Stimulated activated CD4-positive, alpha-beta T cell treated with anti-CD3 and anti-CD28 coated beads, Interleukin-12 subunit alpha, Interleukin-12 subunit beta, amount 100 ng/mL, for 48 hours (primary cell): ENCODE measurements around the gene MDGA2.

ENCODE experiments used
- DNase-seq, 3 donors: peaks; one replicate each; pipeline ENCODE4 v3.0.0-alpha.2; 2020; ENCODE audit warnings: low read depth in 2 of 3, low spot score in 1 of 3

MDGA2 gene

DNA sequence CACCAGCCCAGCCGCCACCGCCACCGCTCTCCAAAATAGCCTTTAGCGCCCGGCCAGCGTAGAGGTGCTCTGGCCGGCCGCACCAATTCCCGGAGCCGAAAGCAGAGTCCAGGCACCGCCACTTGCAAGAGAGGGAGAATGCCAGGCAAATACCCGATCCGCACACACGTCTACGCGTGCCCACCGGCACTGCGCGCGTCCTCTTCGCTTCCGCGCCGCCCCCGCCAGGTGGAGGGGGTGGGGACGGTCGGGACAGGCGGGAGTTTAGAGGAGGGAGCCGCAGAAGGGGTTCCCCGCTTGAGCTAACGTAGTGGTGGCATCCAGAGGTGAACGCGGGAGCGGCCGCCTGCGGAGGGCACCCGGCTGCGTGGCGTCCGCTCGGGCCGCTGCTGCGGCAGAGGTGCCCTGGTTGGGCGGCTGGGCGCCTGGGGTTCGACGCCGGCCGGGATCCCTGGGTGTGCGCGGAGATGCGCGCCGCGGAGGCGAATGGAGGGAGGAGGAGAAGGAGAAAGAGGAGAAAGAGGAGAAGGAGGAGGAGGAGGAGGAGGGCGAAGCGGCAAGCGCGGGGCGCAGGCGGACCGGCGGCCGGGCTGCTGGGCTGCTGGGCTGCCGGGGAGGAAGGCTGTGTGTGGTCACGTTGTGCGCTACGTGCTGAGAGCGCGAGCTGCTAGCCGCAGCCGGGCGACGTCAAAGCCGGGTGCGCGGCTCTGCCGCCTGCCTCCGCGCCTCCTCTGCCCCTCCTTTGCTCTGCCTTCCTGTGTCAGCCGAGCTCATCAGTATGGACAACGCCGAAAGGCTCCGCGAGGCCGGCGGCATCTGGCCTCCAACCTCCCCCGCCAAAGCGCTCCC, at the start of gene MDGA2:
MDGA2 (minus strand) TSS at position 140 of the 849 bp plus-strand sequence.
- no peak for DNase-seq

DNA sequence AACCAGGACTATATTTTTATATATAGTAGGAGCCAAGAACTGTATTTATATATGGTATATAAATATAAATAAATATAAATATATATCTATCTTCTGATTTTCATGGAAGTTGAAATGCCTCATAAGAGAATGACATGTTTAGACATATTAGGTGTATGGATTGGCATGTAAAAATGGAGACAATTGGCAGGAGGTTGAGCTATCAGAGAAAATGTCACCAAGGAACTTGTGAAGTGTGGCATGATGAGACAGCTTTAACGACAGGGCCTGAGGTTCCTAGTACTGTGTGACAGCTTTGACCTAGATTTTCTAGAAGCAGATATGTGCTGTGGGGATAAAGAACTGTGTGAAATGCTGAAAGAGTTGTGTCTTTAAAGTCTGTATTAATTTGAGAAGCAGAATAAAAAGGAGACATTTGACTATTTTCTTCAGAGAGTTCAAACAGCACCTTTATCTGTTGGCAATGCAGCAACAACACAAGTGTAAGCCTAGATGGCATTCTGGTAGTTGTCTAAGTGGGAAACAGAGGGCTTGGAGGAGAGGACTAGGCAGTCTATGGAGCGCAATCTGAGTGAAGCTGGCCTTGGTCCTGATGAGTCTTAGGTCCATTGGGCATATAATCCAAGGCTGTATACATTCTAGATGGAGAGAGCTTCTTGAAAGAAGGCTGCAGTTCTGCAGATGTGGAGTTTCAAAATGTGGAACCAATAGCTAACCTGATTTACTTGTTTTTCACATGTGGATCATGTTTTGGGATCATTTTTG, 47.7 kb upstream of the MDGA2 start:
- DNase-seq = no peak

DNA sequence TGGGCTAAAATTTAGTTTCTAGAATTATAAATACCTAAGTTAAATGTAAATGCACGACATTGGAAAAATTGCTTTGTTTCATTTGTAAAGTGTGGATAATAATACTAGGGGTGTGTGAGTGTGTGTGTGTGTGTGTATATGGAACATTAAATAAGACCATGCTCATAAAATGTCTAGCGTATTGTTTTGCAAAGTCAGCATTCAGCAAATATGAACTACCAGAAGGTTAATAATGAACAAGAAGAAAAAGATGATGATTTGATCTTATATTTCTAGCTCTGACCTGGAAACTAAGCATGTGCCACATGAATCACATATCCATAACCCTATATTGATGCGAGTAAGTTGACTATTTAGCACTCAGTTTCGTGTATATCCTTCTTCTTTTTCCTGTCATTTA, 44.9 kb upstream of the MDGA2 start:
- no peak for DNase-seq

GRCh38 chr14:47715330-47715729, 39.9 kb upstream of the MDGA2 start:
- DNase-seq = no peak

DNA sequence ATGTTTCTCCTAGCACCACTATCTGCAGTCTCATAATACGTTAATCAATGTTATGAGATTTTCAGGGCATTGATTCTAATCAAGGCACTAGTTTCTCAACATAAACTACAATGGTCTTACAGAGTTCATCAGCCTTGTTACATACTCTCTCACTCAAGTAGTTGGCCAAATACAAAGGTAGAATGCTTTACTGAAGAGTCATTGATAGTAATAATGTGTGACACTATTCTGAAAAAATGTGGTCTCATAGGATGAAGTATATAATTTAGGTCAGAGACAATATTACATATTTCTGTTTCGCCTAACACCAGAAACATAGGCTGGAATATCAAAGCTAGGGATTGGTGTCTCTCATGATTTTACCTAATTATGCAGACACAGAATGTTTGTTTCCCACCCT, 35.2 kb upstream of the MDGA2 start:
- DNase-seq = no peak

GRCh38 chr14:47705683-47706082, 30.3 kb upstream of the MDGA2 start:
- no peak for DNase-seq

GRCh38 chr14:47691829-47692228, 16.4 kb upstream of the MDGA2 start:
- no peak for DNase-seq

DNA sequence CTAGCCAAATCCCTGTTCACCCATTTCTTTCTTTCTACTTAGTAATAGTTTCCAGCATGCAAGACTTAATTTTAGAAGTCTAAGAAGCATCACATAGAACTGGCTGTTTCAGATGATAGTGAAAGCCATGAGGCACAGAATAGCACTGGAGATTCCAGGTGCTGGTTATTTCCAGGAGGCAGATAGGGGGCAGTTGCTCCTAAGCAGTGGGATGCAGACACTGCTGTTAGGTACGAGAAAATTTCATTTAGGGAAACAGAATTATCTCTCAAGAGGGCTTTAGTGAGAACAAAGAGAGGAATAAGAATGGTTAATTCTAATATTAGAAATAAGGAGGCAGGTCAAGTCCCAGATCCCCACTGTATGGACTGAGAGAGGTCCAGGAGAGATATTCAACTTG, 3.6 kb upstream of the MDGA2 start:
- DNase-seq = no peak

GRCh38 chr14:47678157-47678556, 2.8 kb upstream of the MDGA2 start:
- DNase-seq = no peak

DNA sequence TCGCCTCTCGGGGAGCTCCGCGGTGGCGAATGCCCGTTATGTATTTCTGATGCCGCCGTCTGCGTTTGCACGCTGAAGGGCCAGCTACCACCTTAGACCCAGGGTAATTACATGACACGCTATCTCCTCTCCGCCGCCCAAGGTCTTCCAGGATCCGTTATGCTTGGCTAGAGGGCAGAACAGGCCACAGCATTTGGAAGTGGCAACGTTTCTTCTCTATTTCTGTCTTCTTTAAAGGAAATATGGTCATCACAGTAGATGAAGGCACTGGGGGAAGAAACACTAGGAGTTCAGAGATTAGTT, 861 bp upstream of the MDGA2 start:
- no peak for DNase-seq

DNA sequence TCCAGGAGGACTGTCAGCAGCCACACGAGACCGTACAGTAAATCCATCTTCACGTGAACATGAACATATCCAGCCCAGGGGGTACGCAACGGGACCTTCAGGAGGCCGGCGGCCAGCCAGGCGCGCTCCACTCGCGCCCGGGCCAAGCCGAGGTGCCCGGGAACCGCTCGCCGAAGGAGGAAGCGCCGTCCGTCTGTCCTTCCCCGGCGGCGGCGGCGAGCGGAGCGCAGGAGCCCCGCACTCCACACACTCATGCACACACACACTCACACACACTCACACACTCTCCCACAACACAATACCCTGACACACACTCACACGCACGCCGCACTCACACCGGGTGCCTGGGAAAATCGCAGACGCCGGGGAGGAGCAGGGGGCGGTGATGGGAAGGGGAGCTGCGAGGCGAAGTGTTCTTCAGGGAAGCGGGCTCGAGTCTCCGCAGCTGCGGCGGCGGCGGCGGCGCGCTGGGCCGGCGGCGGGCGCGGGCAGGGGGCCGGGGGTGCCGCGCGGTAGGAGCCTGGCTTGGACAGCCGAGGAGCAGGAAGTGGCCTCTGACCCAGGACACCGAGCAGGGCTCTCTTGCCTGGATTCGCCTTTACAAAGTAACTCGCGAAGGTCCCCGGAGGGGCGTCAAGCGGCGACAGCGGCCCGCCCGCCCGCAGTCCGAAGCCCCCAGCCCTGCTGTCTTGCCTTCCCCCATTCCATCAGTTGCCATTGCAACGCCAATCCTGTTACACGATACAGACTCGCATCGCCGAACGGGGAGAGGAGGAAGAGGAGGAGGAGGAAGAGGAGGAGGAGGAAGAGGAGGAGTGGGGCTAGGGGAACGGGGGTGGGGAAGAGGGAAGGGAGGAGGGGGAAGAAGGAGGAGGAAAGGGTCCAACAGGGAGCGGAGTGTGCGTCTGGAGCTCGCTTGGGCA, 601 bp downstream of the MDGA2 start:
- DNase-seq = no peak

DNA sequence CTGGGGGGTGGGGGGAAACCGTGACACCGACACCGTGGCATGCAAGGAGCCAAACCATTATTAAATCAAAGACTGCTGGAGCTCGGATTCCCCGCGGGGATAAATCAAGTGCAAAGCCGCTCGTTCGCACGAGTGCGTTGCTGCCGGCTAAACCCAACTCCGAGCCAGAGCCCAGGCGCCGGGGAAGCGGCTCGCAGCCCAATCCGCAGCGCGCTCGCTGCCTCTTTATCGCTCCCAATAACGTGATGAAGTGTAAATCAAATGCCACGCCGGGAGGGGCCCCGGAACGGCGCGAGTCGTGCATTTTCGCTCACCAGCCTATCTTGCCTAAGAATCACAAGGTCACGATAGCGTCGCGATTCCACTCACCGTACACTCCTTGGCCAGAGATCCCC, 1.3 kb downstream of the MDGA2 start:
- DNase-seq = no peak

DNA sequence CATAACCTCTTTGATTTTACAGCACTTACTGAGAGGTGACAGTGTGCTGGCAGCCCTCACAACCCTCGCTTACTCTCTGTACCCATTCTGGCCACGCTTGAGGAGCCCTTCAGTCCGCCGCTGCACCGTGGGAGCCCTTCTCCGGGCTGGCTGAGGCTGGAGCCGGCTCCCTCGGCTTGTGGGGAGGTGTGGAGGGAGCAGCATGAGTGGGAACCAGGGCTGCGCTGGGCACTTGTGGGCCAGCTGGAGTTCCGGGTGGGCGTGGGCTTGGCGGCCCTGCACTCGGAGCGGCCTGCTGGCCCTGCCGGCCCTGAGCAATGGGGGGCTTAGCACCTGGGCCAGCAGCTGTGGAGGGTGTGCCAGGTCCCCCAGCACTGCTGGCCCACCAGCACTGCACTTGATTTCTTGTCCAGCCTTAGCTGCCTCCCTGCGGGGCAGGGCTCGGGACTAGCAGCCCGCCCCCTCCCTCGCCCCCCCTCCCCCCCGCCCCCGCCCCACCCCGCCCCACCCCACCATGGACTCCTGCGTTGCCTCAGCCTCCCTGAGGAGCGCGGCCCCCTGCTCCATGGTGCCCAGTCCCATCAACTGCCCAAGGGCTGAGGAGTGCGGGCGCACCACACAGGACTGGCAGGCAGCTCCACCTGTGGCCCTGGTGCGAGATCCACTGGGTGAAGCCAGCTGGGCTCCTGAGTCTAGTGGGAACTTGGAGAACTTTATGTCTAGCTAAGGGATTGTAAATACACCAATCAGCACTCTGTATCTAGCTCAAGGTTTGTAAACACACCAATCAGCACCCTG, 9.9 kb downstream of the MDGA2 start:
- DNase-seq = no peak

- DNase-seq = no peak
Observed at GRCh38 chr14:47662466-47662865, 12.9 kb downstream of the MDGA2 start.

- no peak for DNase-seq
Observed at GRCh38 chr14:47660158-47660557, 15.2 kb downstream of the MDGA2 start.

DNA sequence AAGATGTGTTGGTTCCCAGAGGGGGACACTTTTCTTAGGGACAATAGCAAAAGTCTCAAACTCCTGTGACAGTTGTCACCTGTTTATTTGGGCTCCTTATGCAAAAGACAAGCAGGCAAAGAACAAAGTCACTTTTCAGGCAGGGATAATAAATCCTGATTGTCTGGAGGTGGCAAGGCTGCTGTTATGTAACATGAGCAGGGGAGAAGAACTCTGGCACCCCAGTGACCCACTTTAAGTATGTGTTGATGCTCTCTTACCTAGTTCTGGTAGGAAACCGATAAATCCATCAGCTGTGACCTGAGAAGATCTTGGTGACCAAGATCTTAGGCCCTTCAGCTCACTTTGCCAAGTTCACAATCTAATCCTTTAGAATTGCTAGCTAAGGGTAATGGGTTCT, 17.4 kb downstream of the MDGA2 start:
- no peak for DNase-seq

- DNase-seq = no peak
Observed at GRCh38 chr14:47657143-47657542, 18.3 kb downstream of the MDGA2 start.

DNA sequence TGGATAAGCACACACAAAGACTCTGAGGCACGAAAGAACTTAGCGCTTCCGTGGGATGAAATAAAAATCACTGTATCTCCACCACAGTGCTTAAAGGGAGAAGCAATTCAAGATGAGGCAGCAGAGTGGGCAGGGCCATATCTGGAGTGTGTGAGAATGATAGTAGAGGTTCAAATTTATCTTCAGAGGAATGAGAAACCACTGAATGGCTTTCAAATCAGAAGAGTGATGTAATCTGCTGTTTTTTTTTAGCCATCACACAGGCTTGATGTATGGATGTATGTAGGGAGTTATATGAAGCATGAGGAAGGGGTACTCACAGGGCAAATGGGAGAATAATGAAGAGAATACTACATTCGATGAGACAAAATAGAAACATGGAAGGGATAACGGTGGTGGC, 24.1 kb downstream of the MDGA2 start:
- no peak for DNase-seq

- DNase-seq = no peak
Observed at GRCh38 chr14:47637753-47638152, 37.7 kb downstream of the MDGA2 start.

DNA sequence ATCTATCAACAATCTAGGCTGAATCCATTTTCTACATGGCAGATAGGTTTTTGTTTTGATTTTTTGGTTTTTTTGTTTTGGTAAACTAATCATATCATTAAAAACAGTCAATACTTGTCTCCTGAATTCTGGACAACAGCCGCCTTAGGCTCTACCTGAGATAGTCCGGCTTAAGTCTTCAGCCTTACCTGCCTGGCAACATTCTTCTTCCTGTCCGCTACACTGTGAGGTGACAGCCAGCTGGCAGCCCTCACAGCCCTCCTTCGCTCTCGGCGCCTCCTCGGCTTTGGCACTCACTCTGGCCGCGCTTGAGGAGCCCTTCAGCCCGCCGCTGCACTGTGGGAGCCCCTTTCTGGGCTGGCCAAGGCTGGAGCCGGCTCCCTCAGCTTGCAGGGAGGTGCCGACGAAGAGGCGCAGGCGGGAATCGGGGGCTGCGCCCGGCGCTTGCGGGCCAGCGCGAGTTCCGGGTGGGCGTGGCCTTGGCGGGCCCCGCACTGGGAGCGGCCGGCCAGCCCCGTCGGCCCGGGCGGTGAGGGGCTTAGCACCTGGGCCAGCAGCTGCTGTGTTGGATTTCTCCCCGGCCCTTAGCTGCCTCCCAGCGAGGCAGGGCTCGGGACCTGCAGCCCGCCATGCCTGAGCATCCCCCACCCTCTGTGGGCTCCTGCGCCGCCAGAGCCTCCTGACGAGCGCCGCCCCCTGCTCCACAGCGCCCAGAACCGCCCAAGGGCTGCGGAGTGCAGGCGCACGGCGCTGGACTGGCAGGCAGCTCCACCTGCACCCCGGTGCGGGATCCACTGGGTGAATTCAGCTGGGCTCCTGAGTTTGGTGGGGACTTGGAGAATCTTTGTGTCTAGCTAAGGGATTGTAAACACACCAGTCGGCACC, 49.0 kb downstream of the MDGA2 start:
- no peak for DNase-seq
